Breast epithelium (tissue), 4 donors: ENCODE data around the gene PIP5K1B. TPM values are rescaled to one million over a fixed set of nuclear protein-coding genes. Genes with fewer than 3 reads are reported as not detected.

Source experiments
- DNase-seq, 2 donors: peaks; one replicate each; pipeline ENCODE4 v3.0.0-alpha.2; 2019; ENCODE audit warnings: low spot score in 2 of 2
- H3K27ac ChIP-seq, 2 donors: fragments of 200-600 bp; sonication (generic) in 1 of 2; one replicate each; pipeline ENCODE4 v1.5.1; 2016 to 2019; ENCODE audit warnings: mild to moderate bottlenecking in 1 of 2
- H3K27me3 ChIP-seq, 2 donors: fragments of 200-600 bp; sonication (generic) in 1 of 2; one replicate each; pipeline versions ENCODE4 v1.5.1 to v1.6.0; 2017 to 2019; ENCODE audit warnings: control low read depth in 1 of 2, mild to moderate bottlenecking in 1 of 2
- H3K36me3 ChIP-seq: fragments of 200-600 bp; one replicate; pipeline ENCODE4 v1.5.1; 2019
- H3K4me1 ChIP-seq, 2 donors: fragments of 200-600 bp; sonication (generic); one replicate each; pipeline ENCODE4 v1.5.1; 2016 to 2019; ENCODE audit warnings: control low read depth in 1 of 2
- H3K4me3 ChIP-seq, 3 donors: fragments of 200-600 bp; sonication (generic); 1 replicate in 2 of 3; 2 replicates in 1 of 3; pipeline ENCODE4 v1.5.1; 2016 to 2019; ENCODE audit warnings: mild to moderate bottlenecking in 3 of 3, moderate library complexity in 2 of 3
- H3K9me3 ChIP-seq, 2 donors: fragments of 200-600 bp; sonication (generic) in 1 of 2; one replicate each; pipeline ENCODE4 v1.5.1; 2016 to 2019; ENCODE audit warnings: control low read depth in 1 of 2
- CTCF ChIP-seq, 3 donors: fragments of 450-650 bp; IDR thresholded peaks; one replicate each; pipeline ENCODE4 v1.5.1; 2016 to 2017; ENCODE audit warnings: antibody characterized with exemption in 3 of 3, mild to moderate bottlenecking in 3 of 3, moderate library complexity in 3 of 3
- POLR2A ChIP-seq: fragments of 450-650 bp; IDR thresholded peaks from one replicate; pipeline ENCODE4 v1.6.1; 2016; ENCODE audit warnings: antibody characterized with exemption, mild to moderate bottlenecking, moderate library complexity
- POLR2AphosphoS5 ChIP-seq, 3 donors: sonication (generic); formaldehyde crosslinking; IDR thresholded peaks; one replicate each; pipeline ENCODE4 v1.6.1; 2017; ENCODE audit warnings: antibody characterized with exemption in 3 of 3
- intact Hi-C: fragments of 100-400 bp; cut with DNase I; formaldehyde crosslinking; loops from one replicate; pipeline ENCODE4 v1.15.1; 2023; ENCODE audit warnings: low total_unique reads
- total RNA-seq, 3 donors: library from RNA; depleted of rRNA; stranded (reverse); fragments of >200 nt; gene quantifications; one replicate each; pipeline ENCODE4 v1.1.0, GENCODE V29; 2016

Gene PIP5K1B
- 10 to 100 TPM in 1 of 3 donors, 1 to 10 TPM in 1, under 1 TPM in 1; 0.80 to 11.1 (median 9.8) TPM for total RNA-seq

GRCh38 chr9:68704814-68705530 is at the start of gene PIP5K1B:
TSS of gene PIP5K1B (plus strand) at chr9:68705240. CDS start at chr9:68822615, 117,375 bp downstream.
- no peaks in the 10 kb centered on the region for H3K9me3 ChIP-seq
- DNase-seq, result peak; percentile 65 to 74
- TF ChIP-seq CTCF (IDR thresholded peaks at IDR 0.05) (no peak), POLR2AphosphoS5 (IDR thresholded peaks at IDR 0.05) (no peak), POLR2A (no peak)
- H3K27ac ChIP-seq, result peak within 1 kb of the TSS; percentile 64 to 80
- H3K4me3 ChIP-seq, result peak within 1 kb of the TSS; percentile 51 to 79 (median 73)
- H3K27me3 ChIP-seq, result peaks cover 0 to 10% of the 10 kb centered on the region in 2 donors
- intact Hi-C loops, result no loop called here
- peaks cover 0 to 13% of the 10 kb centered on the region in 2 donors for H3K4me1 ChIP-seq
- no peaks in the 10 kb centered on the region for H3K36me3 ChIP-seq

GRCh38 chr9:68664036-68664435 is 41.0 kb upstream of the PIP5K1B start:
- H3K36me3 ChIP-seq, result no peaks in the 10 kb centered on the region
- H3K4me1 ChIP-seq, result no peaks in the 10 kb centered on the region
- H3K9me3 ChIP-seq, result no peaks in the 10 kb centered on the region
- H3K27me3 ChIP-seq, result no peaks in the 10 kb centered on the region
- H3K4me3 ChIP-seq, result no peak overlapping the region
- intact Hi-C loops, result no loop called here
- TF ChIP-seq POLR2AphosphoS5 (IDR thresholded peaks at IDR 0.05) (no peak), POLR2A (no peak)
- no peak overlapping the region for H3K27ac ChIP-seq
- no peak for DNase-seq

GRCh38 chr9:68668127-68668526 is 36.9 kb upstream of the PIP5K1B start:
- Histone ChIP-seq H3K27me3 (no peaks in the 10 kb centered on the region), H3K4me1 (no peaks in the 10 kb centered on the region), H3K36me3 (no peaks in the 10 kb centered on the region), H3K27ac (no peak overlapping the region), H3K9me3 (no peaks in the 10 kb centered on the region), H3K4me3 (no peak overlapping the region)
- intact Hi-C loops, result no loop called here
- no peak for DNase-seq
- TF ChIP-seq POLR2AphosphoS5 (IDR thresholded peaks at IDR 0.05) (no peak), CTCF (IDR thresholded peaks at IDR 0.05) (no peak), POLR2A (no peak)

GRCh38 chr9:68669218-68669617 is 35.8 kb upstream of the PIP5K1B start:
- Histone ChIP-seq H3K27me3 (no peaks in the 10 kb centered on the region), H3K9me3 (no peaks in the 10 kb centered on the region), H3K4me1 (no peaks in the 10 kb centered on the region), H3K4me3 (no peak overlapping the region), H3K27ac (no peak overlapping the region), H3K36me3 (no peaks in the 10 kb centered on the region)
- intact Hi-C loops, result no loop called here
- DNase-seq, result no peak
- TF ChIP-seq POLR2AphosphoS5 (IDR thresholded peaks at IDR 0.05) (no peak), CTCF (IDR thresholded peaks at IDR 0.05) (no peak), POLR2A (no peak)

GRCh38 chr9:68672215-68672614 is 32.8 kb upstream of the PIP5K1B start:
- Histone ChIP-seq H3K9me3 (no peaks in the 10 kb centered on the region), H3K4me1 (no peaks in the 10 kb centered on the region), H3K4me3 (no peak overlapping the region), H3K27me3 (no peaks in the 10 kb centered on the region), H3K27ac (no peak overlapping the region), H3K36me3 (no peaks in the 10 kb centered on the region)
- DNase-seq, result no peak
- intact Hi-C loops, result no loop called here
- TF ChIP-seq POLR2AphosphoS5 (IDR thresholded peaks at IDR 0.05) (no peak), CTCF (IDR thresholded peaks at IDR 0.05) (no peak)
